Central memory CD8-positive, alpha-beta T cell (primary cell): ENCODE results near the gene GSG1L2.

Experiments used
- ATAC-seq: fragments of 150-1000 bp; cut with Tn5 transposase; replicated peaks from 2 replicates; pipeline ENCODE4 v1.10.0; 2022; ENCODE audit warnings: mild to moderate bottlenecking, moderate FRiP score, moderate number of reproducible peaks; ENCODE audit not compliant: poor library complexity, severe bottlenecking; ENCODE audit errors: extremely low read depth
- DNase-seq, 2 donors: peaks; one replicate each; pipeline ENCODE4 v3.0.0; 2021; ENCODE audit warnings: low spot score in 2 of 2
- H3K27ac Mint-ChIP-seq: one replicate; pipeline ENCODE4 v1.8.0; 2022; ENCODE audit warnings: low read depth, mild to moderate bottlenecking, moderate library complexity, mixed read lengths
- H3K27me3 Mint-ChIP-seq: one replicate; pipeline ENCODE4 v1.8.0; 2022; ENCODE audit warnings: mixed read lengths
- H3K36me3 Mint-ChIP-seq: one replicate; pipeline ENCODE4 v1.8.0; 2022; ENCODE audit warnings: mild to moderate bottlenecking, moderate library complexity, mixed read lengths; ENCODE audit not compliant: insufficient read depth
- H3K4me1 Mint-ChIP-seq: one replicate; pipeline ENCODE4 v1.8.0; 2022; ENCODE audit warnings: mixed read lengths
- H3K4me3 Mint-ChIP-seq: one replicate; pipeline ENCODE4 v1.8.0; 2022; ENCODE audit warnings: mild to moderate bottlenecking, moderate library complexity, mixed read lengths
- H3K9me3 Mint-ChIP-seq: one replicate; pipeline ENCODE4 v1.8.0; 2022; ENCODE audit warnings: mixed read lengths

GSG1L2 gene

DNA sequence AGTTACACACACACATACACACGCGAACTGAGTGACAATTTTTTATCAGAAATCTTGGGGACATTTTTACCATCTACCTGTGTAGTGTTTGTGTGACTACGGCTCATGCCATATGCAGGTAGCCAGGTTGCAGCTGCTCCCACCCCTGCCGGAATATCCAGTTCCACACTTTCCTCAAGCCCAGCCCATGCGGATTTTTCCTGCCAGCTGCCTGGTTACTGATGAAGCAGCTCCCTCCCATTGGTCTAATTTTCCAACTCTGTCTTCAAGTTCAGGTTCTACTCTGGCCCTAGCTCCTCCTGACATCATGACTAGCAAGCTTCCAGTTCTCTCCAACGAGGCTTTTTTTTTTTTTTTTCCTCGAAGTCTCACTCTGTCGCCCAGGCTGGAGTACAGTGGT, 4.8 kb downstream of the GSG1L2 start:
- peaks cover 1% of the 10 kb centered on the region for H3K36me3 Mint-ChIP-seq
- H3K27me3 Mint-ChIP-seq = peaks cover 6% of the 10 kb centered on the region
- DNase-seq = no peak
- no peak overlapping the region for H3K27ac Mint-ChIP-seq
- peaks cover 4% of the 10 kb centered on the region for H3K9me3 Mint-ChIP-seq
- H3K4me3 Mint-ChIP-seq = no peak overlapping the region
- H3K4me1 Mint-ChIP-seq = no peaks in the 10 kb centered on the region
- ATAC-seq = no peak

DNA sequence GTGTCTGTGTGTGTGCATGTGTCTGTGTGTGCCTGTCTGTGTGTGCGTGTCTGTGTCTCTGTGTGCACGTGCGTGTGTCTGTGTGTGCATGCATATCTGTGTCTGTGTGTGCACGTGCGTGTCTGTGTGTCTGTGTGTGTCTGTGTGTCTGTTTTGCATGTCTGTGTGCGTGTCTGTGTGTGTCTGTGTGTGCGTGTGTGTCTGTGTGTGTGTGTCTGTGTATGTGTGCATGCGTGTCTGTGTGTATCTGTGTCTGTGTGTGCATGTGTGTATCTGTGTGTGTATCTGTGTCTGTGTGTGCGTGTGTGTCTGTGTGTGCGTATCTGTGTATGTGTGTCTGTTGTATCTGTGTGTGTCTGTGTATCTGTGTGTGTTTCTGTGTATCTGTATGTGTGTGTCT, 5.4 kb downstream of the GSG1L2 start:
- H3K4me3 Mint-ChIP-seq = no peak overlapping the region
- H3K27me3 Mint-ChIP-seq = peaks cover under 1% of the 10 kb centered on the region
- no peak overlapping the region for H3K27ac Mint-ChIP-seq
- H3K36me3 Mint-ChIP-seq = peaks cover 1% of the 10 kb centered on the region
- peaks cover 4% of the 10 kb centered on the region for H3K9me3 Mint-ChIP-seq
- ATAC-seq (no peak), DNase-seq (no peak)
- H3K4me1 Mint-ChIP-seq = no peaks in the 10 kb centered on the region

DNA sequence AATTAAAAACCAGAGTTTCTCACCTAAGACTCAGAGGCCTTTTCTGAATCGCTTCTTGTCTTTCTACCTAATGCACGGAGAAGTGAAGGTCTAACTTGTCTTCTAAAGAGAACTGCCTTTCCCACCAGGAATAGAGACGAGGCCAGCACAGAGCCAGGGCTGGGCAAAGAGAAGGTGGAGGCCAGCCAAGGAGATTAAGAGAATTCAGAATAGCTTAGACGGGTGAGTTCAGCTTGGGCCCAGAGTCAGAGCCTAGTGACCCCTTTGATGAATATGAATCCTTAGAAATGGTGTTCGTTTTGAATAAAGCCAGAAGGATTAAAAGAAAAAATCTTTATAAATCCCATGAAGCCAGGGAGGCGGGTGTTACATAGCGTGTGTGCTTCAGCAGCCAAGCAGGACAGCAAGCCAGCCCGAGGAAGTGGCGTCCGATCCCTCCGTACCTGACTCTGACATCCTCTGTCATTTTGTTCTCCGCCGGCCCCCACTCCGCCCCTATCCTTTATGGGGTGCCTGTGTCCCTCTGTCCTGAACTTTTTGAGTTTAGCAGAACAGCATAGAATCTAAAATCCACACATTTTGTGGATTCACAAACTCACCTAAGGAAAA, 7.4 kb downstream of the GSG1L2 start:
- no peak overlapping the region for H3K4me3 Mint-ChIP-seq
- H3K4me1 Mint-ChIP-seq = no peaks in the 10 kb centered on the region
- no peak for DNase-seq
- H3K27me3 Mint-ChIP-seq = no peaks in the 10 kb centered on the region
- ATAC-seq = no peak
- H3K9me3 Mint-ChIP-seq = peaks cover 4% of the 10 kb centered on the region
- H3K27ac Mint-ChIP-seq = no peak overlapping the region
- peaks cover 1% of the 10 kb centered on the region for H3K36me3 Mint-ChIP-seq

DNA sequence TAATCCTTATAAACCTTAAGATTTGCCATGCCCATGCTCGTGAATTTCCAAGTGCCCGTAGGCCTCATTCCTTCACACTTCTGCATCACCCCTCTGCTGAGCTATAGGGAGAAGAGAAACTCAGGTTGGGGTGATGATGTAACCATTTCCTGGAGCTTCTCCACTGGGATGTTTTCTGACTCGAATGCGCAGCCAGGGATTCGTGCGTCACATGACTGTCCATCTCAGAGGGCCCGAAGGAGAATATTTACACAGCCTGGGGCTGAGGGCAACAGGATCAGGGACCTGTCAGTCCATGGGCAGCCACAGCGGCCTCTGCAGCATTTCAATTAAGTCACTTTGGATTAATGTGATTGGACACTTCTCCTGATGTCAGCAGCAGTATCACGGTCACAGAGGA, 8.7 kb downstream of the GSG1L2 start:
- Mint-ChIP-seq H3K4me3 (no peak overlapping the region), H3K9me3 (peaks cover 4% of the 10 kb centered on the region), H3K27ac (no peak overlapping the region), H3K27me3 (no peaks in the 10 kb centered on the region), H3K36me3 (peaks cover 1% of the 10 kb centered on the region), H3K4me1 (no peaks in the 10 kb centered on the region)
- no peak for ATAC-seq
- no peak for DNase-seq

DNA sequence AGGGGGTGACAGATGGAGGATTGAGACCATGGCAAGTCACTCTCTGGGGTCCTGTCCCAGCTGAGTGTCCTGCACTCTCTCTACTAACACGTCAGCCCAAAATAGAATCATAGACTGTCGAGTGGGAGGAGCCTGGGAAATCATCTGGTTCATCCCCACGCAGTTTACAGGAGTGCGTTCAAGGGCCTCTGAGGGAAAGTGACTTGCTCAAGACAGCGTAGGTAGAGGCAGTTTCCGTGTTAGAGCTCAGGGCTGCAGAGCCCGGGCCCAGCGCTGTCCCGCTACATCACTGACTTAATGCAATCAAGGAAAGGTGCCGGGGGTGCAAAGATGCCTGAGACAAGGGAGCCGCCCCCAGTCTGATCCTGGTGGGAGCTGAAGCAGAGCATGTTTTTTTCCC, 10.3 kb downstream of the GSG1L2 start:
- Mint-ChIP-seq H3K4me1 (no peaks in the 10 kb centered on the region), H3K4me3 (no peak overlapping the region), H3K9me3 (peaks cover 4% of the 10 kb centered on the region), H3K36me3 (no peaks in the 10 kb centered on the region), H3K27ac (no peak overlapping the region), H3K27me3 (peaks cover 9% of the 10 kb centered on the region)
- ATAC-seq = no peak
- DNase-seq = no peak

DNA sequence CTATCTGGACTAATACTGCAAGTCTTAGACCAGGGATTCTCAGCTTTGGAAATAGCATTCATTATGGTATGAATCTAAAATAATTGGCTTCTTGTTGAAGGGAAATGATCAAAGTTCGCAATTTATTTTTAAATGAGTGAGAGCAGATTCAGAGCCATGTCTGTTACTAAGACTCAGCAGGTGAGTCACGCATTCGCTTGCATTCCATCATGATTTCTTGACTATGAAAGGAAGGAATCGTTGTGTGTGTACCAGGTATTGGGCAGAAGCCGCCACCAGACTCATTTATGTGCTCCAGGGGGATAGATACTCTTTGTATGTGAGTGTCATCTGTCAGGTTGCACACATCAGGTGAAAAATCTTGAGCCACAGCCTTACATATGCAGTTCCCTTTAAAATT, 10.8 kb downstream of the GSG1L2 start:
- Mint-ChIP-seq H3K4me3 (no peak overlapping the region), H3K4me1 (no peaks in the 10 kb centered on the region), H3K9me3 (no peaks in the 10 kb centered on the region), H3K27ac (no peak overlapping the region), H3K27me3 (peaks cover 9% of the 10 kb centered on the region), H3K36me3 (no peaks in the 10 kb centered on the region)
- no peak for DNase-seq
- no peak for ATAC-seq

DNA sequence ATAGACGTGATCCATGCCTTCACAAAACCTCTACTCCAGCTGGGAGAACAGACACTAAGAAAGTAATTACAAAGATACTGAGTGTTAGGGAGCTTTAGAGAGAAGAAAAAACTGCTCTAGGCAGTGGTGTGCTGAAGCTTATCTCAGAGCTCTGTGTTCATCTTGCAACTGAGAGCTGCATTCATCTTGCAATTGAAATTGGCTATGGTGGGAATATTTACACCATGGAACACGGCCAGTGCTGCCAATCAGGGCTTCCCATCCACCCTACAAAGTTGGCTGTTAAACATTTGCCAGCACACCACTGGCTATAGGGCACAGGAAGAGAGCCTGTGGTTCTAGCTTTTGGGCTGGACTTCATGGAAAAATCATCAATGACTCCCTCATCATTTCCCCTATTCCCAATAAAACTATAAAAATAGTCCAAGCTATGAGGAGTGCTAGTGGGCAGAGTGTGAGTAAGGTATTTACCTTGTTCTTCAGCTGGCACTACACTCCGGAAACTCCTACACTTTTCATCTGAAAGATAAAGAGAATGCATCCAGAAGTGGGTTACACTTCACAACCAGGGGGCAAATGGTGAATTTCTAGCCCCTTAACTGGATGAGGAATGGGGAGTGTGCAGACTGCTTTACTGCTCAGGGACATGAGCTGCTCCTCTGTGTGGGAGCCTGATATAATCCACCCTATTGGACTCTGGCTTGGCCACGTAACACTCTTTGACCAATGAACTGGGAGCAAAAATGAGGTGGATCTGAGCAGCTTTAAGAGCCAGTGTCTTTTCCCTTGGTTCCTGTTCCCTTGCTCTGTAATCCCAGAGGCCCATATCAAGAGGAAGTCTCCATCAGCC, 11.6 kb downstream of the GSG1L2 start:
- no peaks in the 10 kb centered on the region for H3K9me3 Mint-ChIP-seq
- peaks cover 11% of the 10 kb centered on the region for H3K27me3 Mint-ChIP-seq
- no peak overlapping the region for H3K27ac Mint-ChIP-seq
- DNase-seq = no peak
- H3K4me1 Mint-ChIP-seq = no peaks in the 10 kb centered on the region
- ATAC-seq = no peak
- H3K36me3 Mint-ChIP-seq = no peaks in the 10 kb centered on the region
- no peak overlapping the region for H3K4me3 Mint-ChIP-seq

DNA sequence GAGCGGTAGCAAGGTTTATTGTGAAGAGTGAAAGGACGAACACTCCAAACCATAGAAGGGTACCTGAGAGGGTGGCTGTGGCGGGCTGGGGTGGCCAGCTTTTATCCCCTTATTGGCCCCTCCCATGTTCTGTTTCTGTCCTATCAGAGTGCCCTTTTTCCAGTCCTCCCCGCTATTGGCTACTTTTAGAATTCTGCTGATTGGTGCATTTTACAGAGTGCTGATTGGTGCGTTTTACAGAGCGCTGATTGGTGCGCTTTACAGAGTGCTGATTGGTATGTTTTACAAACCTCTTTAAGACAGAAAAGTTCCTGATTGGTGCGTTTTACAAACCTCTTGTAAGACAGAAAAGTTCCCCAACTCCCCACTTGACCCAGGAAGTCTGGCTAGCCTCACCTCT, 12.5 kb downstream of the GSG1L2 start:
- no peaks in the 10 kb centered on the region for H3K4me1 Mint-ChIP-seq
- ATAC-seq = no peak
- no peak for DNase-seq

DNA sequence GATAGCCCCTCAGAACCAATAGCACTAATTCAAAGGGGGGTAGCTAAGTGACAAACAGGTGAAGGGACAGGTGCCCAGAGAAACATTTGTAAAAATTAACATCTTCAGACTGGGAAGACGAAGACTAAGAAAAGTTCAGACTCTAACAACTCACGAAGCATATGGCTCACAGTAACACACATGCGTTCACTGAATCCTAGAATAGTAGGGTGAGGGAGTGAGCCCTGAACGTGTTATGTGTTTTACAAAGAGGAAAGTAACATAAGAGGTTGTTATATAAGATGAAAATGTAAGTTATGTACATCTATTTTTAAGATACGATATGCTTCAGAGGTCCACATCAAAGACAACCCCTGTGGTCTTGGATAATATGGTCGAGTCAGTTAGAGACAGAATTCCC, 15.2 kb downstream of the GSG1L2 start:
- Mint-ChIP-seq H3K9me3 (no peaks in the 10 kb centered on the region), H3K4me3 (no peak overlapping the region), H3K27ac (no peak overlapping the region), H3K36me3 (no peaks in the 10 kb centered on the region), H3K4me1 (no peaks in the 10 kb centered on the region), H3K27me3 (peaks cover 42% of the 10 kb centered on the region)
- no peak for ATAC-seq
- DNase-seq = no peak

More for the DNA sequence above, 12.5 kb downstream of the GSG1L2 start:
- H3K9me3 Mint-ChIP-seq = no peaks in the 10 kb centered on the region
- H3K4me3 Mint-ChIP-seq = no peak overlapping the region
- H3K36me3 Mint-ChIP-seq = no peaks in the 10 kb centered on the region
- peaks cover 21% of the 10 kb centered on the region for H3K27me3 Mint-ChIP-seq
- H3K27ac Mint-ChIP-seq = no peak overlapping the region

DNA sequence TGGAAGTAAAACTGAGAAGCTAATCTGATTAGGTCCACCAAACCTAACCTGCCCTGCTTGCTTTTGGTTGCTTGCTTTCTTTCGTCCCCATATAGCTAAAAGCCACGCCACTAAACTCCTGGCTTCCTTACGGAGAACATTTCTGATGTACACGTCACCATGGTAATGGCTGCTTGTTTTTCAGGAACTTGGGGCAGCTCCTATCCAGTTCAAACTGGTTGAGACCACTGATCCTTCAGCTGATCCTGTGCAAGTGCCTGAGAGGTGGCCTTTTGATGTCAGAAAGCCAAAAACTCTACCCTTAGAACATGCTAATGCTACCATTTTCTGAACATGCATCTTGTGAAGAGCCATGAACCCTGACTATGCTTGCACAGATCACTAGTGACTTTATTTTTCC, 16.1 kb downstream of the GSG1L2 start:
- no peak overlapping the region for H3K27ac Mint-ChIP-seq
- DNase-seq (no peak), ATAC-seq (no peak)
- no peaks in the 10 kb centered on the region for H3K36me3 Mint-ChIP-seq
- peaks cover 46% of the 10 kb centered on the region for H3K27me3 Mint-ChIP-seq
- H3K4me3 Mint-ChIP-seq = no peak overlapping the region
- no peaks in the 10 kb centered on the region for H3K9me3 Mint-ChIP-seq
- H3K4me1 Mint-ChIP-seq = no peaks in the 10 kb centered on the region

DNA sequence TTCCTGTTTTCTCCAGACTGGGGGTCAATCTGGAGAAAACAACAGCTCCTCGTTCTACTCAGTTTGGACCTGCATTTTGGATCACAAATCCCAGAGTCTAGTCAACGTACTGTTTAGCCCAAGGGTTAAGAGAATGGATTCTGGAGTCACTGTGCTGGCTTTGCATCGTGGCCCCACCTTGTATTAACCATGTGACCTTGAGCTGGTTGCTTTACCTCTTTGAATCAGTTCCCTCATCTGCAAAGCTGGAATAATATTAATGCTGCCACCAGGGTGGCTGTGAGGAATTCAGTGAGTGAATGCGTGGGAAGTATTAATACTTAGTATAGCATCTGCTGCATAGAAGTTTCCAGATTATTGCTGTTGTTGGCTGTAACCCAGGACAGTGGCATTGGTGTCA, 19.2 kb downstream of the GSG1L2 start:
- H3K4me3 Mint-ChIP-seq = no peak overlapping the region
- no peak overlapping the region for H3K27ac Mint-ChIP-seq
- DNase-seq (no peak), ATAC-seq (no peak)
- H3K9me3 Mint-ChIP-seq = no peaks in the 10 kb centered on the region
- peaks cover 68% of the 10 kb centered on the region for H3K27me3 Mint-ChIP-seq
- H3K36me3 Mint-ChIP-seq = no peaks in the 10 kb centered on the region
- no peaks in the 10 kb centered on the region for H3K4me1 Mint-ChIP-seq

DNA sequence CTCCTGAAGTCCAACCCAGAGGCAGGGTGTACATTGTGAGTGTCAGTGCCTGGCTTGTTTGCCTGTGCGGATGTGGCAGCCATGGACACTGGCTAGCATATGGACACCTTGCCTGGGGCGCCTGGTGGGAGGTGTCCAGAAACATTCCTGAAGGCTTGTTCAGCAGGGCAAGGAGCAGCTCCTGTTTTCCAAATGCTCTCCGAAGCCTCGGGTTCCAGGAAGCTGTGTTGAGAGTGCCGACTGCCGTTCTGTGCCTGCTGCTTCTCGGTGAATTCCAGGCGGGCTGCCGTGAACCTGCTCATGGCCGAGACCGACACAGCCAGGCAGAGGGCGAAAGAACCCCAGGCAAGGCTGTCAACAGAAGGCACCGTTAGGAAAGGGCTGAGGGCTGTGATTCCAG, 19.6 kb downstream of the GSG1L2 start:
- Mint-ChIP-seq H3K4me3 (no peak overlapping the region), H3K27me3 (peaks cover 68% of the 10 kb centered on the region), H3K27ac (no peak overlapping the region), H3K36me3 (no peaks in the 10 kb centered on the region), H3K9me3 (no peaks in the 10 kb centered on the region), H3K4me1 (no peaks in the 10 kb centered on the region)
- DNase-seq (no peak), ATAC-seq (no peak)

DNA sequence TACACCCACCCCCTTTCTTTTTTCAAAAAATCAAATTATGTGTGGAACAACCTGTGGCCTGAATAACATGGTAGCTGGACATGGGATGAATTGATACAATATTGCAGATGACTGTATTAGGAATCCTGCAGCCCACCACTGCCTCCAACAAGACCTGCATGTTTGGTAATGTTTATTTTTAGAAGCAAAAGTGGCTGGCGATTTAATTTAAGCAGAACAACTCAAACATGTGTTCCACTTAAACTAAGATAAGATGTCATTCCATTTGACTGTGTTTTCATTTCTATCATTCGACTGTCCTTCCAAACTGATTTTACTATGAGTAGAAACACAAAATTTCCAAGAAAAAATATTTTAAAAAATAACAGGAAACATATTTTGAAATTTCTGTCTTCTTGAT, 20.4 kb downstream of the GSG1L2 start:
- H3K27me3 Mint-ChIP-seq = peaks cover 72% of the 10 kb centered on the region
- H3K4me3 Mint-ChIP-seq = no peak overlapping the region
- ATAC-seq = no peak

More for the DNA sequence above, 20.4 kb downstream of the GSG1L2 start:
- DNase-seq = no peak
- Mint-ChIP-seq H3K36me3 (no peaks in the 10 kb centered on the region), H3K4me1 (no peaks in the 10 kb centered on the region), H3K27ac (no peak overlapping the region), H3K9me3 (no peaks in the 10 kb centered on the region)
